GM12865 (cell line): Measurements from ENCODE around the gene CLCN6.

ENCODE experiments used
- DNase-seq: peaks from one replicate; pipeline ENCODE4 v3.0.0; 2010; ENCODE audit warnings: low read depth
- H3K4me3 ChIP-seq: 2 replicates; pipeline ENCODE4 v1.5.1; 2011; ENCODE audit warnings: mild to moderate bottlenecking, low read depth, low read length, control low read depth
- TF ChIP-seq, protein P1 (sequence below): IDR thresholded peaks from 2 replicates; pipeline ENCODE4 v1.5.1; 2011; ENCODE audit warnings: low read length, control low read depth, low read depth, inconsistent platforms; ENCODE audit not compliant: insufficient read depth; ENCODE audit errors: missing control alignments

CLCN6 gene

DNA sequence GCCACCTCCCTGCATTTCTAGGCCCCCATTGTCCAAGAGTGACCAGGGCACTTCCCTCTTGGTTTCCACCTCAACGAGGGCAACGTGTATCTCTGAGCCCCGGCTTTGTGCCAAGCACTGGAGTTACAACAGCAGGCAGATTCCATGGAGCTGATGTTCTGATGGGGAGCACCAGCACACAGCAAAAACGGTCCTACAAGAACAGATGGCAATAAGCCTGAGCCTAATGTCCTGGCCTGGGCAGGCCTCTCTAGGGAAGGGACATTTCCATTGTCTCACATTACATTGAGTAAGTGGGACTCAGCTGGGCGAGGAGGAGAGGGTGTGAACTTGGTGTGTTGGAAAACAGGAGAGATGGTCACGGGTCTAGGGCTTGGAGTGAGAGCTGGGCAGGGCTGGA is 79.9 kb downstream of the CLCN6 start:
- TF ChIP-seq, protein P1, sequence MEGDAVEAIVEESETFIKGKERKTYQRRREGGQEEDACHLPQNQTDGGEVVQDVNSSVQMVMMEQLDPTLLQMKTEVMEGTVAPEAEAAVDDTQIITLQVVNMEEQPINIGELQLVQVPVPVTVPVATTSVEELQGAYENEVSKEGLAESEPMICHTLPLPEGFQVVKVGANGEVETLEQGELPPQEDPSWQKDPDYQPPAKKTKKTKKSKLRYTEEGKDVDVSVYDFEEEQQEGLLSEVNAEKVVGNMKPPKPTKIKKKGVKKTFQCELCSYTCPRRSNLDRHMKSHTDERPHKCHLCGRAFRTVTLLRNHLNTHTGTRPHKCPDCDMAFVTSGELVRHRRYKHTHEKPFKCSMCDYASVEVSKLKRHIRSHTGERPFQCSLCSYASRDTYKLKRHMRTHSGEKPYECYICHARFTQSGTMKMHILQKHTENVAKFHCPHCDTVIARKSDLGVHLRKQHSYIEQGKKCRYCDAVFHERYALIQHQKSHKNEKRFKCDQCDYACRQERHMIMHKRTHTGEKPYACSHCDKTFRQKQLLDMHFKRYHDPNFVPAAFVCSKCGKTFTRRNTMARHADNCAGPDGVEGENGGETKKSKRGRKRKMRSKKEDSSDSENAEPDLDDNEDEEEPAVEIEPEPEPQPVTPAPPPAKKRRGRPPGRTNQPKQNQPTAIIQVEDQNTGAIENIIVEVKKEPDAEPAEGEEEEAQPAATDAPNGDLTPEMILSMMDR: no peak
- DNase-seq: no peak
- H3K4me3 ChIP-seq: no peak overlapping the region

DNA sequence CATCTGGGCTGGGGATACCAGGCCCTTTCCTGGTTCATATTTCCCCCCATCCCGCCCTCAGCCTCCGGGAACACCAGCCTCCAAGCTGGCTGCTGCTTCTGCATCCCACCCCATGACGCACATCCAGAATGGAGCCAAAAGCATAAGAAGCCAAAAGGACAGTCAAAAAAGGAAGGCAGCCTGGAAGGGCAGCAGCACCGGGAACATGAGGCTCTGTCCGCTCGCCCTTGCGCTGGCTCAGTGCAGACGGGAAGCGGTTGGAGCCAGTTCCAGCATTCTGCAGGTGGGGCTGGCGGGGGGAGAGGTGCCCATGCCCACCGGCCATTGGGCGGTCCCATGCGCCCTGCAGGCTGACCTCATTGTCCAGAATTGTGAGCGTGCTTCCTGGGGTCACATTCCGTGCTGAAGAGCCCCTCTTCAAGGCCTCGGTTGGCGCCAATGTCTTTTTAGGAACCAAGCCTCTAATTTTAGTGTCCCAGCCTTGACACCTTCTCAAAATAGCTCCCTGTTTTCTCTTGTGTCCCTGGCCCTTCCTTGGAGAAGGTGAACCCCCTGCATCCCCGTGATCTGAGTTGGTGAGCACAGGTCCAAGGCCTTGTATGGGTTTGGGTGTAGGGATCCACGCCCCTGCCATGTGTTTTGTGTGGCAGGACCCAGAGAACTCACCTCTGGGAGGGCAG is 81.1 kb downstream of the CLCN6 start:
- TF ChIP-seq, protein P1: no peak
- DNase-seq: no peak
- H3K4me3 ChIP-seq: no peak overlapping the region

DNA sequence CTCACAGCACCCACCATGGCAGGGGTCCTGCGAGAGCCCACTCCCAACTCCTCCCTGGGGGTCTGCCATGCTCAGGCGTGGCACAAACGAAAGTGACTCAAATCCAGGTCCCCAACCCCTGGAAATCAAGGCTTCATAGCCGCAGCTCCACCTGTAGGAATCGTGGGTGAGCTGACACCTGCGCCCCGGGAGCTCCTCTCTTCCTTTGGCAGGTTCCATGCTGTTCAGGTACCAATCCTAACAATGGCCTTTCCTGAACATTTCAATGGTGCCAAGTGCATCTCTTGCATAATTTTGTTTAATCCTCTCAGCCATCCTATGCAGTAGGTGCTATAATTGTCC is 81.6 kb downstream of the CLCN6 start:
- no peak for DNase-seq
- TF ChIP-seq, protein P1: no peak
- H3K4me3 ChIP-seq: no peak overlapping the region

DNA sequence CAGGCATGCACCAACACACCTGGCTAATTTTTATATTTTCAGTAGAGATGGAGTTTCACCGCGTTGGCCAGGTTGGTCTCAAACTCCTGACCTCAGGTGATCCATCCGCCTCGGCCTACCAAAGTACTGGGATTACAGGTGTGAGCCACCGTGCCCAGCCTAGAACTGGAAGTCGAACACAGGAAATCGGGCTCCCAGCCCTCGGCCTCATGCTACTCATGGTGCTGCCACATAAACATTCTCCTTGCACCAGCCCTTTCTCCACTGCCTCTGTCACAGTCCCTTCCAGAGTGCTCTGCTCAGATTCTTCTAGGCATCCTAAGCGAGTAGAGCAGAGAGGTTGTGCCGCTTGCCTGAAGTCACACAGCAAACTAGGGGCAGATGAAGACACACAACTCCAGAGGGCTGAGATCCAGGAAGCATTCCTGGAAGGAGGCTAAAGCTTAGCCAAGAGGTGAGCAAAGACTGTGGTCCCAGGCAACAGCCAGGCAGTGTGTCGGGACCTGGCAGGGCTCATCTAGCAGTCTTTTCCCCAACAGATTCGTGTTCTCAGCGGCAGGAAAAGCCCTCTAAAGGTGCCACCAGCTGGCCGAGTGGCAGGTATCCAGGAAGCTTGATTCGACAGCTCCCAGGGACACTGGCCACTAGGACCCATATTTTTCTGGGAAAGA is 82.3 kb downstream of the CLCN6 start:
- TF ChIP-seq, protein P1: no peak

DNA sequence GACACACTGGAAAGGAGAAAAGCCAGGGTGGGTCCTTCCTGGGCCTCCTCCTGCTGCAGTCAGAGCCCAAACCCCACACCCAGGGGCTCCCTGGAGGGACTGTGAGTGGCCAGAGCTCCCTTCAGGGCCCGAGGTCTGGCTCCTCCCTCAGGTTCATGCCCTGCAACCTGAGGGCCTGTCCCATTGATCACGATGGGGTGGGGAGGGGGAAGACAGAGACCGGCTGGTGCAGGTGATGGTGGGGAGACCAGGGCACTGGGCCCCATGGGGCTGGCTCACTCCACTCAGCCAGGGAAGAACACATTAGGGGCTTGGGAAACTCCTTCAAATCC is 82.9 kb downstream of the CLCN6 start:
- no peak for DNase-seq
- TF ChIP-seq, protein P1: no peak
- no peak overlapping the region for H3K4me3 ChIP-seq

More for the DNA sequence above, 82.3 kb downstream of the CLCN6 start:
- H3K4me3 ChIP-seq: no peak overlapping the region
- no peak for DNase-seq

DNA sequence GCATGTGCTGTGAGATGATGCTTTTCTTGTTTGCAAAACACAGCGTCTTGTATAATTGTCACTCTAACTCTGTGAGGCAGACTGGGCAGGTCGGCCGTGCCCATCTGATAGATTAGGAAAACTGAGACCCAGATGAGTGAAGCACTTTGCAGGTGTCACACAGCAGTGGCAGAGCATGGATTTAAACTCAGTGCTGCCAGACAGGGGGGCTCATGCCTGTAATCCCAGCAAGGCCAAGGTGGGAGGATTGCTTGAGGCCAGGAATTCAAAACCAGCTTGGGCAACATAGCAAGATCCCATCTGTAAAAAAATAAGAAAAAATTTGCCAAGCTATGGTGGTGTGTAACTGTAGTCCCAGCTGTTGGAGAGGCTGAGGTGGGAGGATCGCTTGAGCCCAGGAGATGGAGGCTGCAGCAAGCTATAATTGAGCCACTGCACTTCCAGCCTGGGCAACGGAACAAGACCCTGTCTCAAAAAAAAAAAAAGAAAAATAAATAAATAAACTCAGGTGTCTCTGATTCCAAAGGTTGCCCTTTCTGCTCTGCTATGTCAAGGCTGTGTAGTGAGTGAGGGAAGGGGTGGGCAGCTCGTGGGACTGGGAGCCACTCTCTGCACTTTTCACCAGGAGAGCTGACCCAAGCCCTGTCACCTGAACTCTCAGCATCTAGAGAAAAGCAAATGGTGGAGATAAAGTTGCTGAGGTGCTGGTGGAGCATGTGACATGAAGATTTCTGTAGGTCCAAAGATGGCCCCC is 85.6 kb downstream of the CLCN6 start:
- TF ChIP-seq, protein P1: no peak
- H3K4me3 ChIP-seq: no peak overlapping the region
- no peak for DNase-seq
